Nephron progenitor cell (in vitro differentiated cells): Measurements from ENCODE around the gene KRTAP4-4.

ENCODE experiments used
- DNase-seq: peaks from one replicate; pipeline ENCODE4 v3.0.0; 2021
- H3K27ac Mint-ChIP-seq: 2 replicates; pipeline ENCODE4 v1.8.0; 2021; ENCODE audit warnings: mild to moderate bottlenecking, moderate library complexity, mixed read lengths
- H3K27me3 Mint-ChIP-seq: 2 replicates; pipeline ENCODE4 v1.8.0; 2021; ENCODE audit warnings: mild to moderate bottlenecking, low read depth, mixed read lengths; ENCODE audit not compliant: poor library complexity
- H3K36me3 Mint-ChIP-seq: 2 replicates; pipeline ENCODE4 v1.8.0; 2021; ENCODE audit warnings: low read depth, mixed read lengths
- H3K4me1 Mint-ChIP-seq: 2 replicates; pipeline ENCODE4 v1.8.0; 2021; ENCODE audit warnings: mixed read lengths
- H3K4me3 Mint-ChIP-seq: 2 replicates; pipeline ENCODE4 v1.8.0; 2021; ENCODE audit warnings: mild to moderate bottlenecking, moderate library complexity, mixed read lengths
- H3K9me3 Mint-ChIP-seq: 2 replicates; pipeline ENCODE4 v1.8.0; 2021; ENCODE audit warnings: mild to moderate bottlenecking, moderate library complexity, mixed read lengths
- TF ChIP-seq, protein P1 (sequence below): fragments of 200-600 bp; sonication (generic); IDR thresholded peaks from 2 replicates; pipeline ENCODE4 v1.5.0; 2021; ENCODE audit warnings: antibody characterized with exemption

KRTAP4-4 gene

DNA sequence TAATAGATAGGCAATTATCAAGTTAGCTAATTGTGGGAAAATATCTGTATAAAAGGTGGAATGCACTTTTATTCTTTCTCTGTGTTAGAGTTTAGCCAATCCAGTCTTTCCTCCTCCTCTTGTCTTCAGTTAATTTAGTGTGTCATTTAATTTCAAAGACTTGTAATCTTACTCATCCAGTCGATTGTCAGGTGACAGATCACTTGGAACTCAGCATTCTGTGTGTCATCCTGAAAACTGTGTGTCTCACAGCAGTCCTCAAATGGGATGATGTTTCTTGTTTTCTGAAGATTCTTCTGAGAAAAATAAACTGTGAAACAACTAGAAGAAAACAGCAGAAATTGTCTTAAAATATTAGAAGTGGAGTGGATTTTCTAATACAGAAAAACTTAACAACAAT lies 24.5 kb upstream of the KRTAP4-4 start:
- Mint-ChIP-seq H3K27me3 (peaks cover 16% of the 10 kb centered on the region), H3K4me1 (no peaks in the 10 kb centered on the region)
- TF ChIP-seq, protein P1, sequence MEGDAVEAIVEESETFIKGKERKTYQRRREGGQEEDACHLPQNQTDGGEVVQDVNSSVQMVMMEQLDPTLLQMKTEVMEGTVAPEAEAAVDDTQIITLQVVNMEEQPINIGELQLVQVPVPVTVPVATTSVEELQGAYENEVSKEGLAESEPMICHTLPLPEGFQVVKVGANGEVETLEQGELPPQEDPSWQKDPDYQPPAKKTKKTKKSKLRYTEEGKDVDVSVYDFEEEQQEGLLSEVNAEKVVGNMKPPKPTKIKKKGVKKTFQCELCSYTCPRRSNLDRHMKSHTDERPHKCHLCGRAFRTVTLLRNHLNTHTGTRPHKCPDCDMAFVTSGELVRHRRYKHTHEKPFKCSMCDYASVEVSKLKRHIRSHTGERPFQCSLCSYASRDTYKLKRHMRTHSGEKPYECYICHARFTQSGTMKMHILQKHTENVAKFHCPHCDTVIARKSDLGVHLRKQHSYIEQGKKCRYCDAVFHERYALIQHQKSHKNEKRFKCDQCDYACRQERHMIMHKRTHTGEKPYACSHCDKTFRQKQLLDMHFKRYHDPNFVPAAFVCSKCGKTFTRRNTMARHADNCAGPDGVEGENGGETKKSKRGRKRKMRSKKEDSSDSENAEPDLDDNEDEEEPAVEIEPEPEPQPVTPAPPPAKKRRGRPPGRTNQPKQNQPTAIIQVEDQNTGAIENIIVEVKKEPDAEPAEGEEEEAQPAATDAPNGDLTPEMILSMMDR: no peak

DNA sequence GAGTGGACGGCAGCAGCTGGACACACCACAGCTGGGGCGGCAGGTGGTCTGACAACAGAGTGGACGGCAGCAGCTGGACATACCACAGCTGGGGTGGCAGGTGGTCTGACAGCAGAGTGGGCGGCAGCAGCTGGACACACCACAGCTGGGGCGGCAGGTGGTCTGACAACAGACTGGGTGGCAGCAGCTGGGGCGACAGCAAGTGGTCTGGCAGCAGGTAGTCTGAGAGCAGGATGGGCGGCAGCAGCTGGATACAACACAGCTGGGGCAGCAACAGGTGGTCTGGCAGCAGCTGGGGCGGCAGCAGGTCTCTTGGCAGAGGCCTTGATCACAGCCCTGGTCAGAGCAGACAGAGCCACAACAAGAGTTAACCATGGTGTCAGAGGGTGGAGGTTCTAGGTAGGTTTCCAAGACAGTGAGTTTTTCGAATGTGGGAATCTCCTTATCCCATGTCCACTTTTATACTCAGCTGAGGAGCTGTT lies 24.0 kb upstream of the KRTAP4-4 start, which contains the start of gene KRTAP4-1:
Gene KRTAP4-1, minus strand, starts transcription at position 432 of the 482 bp plus-strand sequence. Its CDS starts 57 bp downstream, at position 375.
- TF ChIP-seq, protein P1: no peak
- peaks cover 16% of the 10 kb centered on the region for H3K27me3 Mint-ChIP-seq
- no peaks in the 10 kb centered on the region for H3K36me3 Mint-ChIP-seq
- H3K27ac Mint-ChIP-seq: no peak within 1 kb of the TSS
- no peaks in the 10 kb centered on the region for H3K4me1 Mint-ChIP-seq
- no peak within 1 kb of the TSS for H3K4me3 Mint-ChIP-seq
- no peak for DNase-seq
- H3K9me3 Mint-ChIP-seq: no peaks in the 10 kb centered on the region

More for the DNA sequence above, 24.5 kb upstream of the KRTAP4-4 start:
- H3K27ac Mint-ChIP-seq: no peak overlapping the region
- no peaks in the 10 kb centered on the region for H3K36me3 Mint-ChIP-seq
- no peak overlapping the region for H3K4me3 Mint-ChIP-seq
- no peak for DNase-seq
- H3K9me3 Mint-ChIP-seq: no peaks in the 10 kb centered on the region

DNA sequence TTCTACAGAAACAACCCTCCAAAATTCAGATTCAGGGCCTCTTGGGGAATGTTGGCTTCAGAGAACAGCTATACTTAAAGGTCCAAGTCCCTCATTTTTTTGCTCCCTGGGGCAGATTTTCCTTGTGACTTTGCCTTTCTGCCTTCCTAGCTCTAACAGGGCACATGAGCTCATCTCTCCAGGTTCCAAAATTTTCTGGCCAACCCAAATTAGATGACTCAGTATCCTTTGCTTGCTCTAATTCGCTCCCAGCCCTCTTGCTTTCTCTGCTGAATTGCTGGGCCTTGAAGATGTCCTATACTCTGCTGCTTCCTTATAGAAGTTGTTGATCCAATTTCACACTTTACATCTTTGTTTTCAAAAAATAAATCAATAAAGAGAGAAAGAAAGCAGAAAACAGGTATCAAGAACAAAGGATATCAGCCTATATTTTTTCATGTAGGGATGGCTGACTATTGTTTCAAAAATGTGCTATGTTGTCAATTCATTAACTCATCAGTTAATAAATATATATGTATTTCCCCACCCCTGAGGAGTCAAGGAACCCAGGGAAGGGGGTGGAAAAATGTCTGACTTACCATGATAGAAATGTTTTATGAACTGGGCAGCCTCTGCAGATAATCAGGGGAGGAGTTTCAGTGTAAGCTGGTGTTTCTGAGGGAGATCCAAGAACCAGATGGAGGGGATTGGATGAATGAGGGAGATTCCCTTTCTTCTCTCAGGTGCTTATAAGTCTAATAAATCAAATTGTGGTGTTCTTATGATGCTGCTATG lies 18.5 kb upstream of the KRTAP4-4 start:
- no peak for DNase-seq
- H3K27me3 Mint-ChIP-seq: peaks cover 4% of the 10 kb centered on the region
- no peak overlapping the region for H3K27ac Mint-ChIP-seq
- TF ChIP-seq, protein P1: no peak
- H3K9me3 Mint-ChIP-seq: no peaks in the 10 kb centered on the region
- no peaks in the 10 kb centered on the region for H3K36me3 Mint-ChIP-seq
- no peaks in the 10 kb centered on the region for H3K4me1 Mint-ChIP-seq
- H3K4me3 Mint-ChIP-seq: no peak overlapping the region

DNA sequence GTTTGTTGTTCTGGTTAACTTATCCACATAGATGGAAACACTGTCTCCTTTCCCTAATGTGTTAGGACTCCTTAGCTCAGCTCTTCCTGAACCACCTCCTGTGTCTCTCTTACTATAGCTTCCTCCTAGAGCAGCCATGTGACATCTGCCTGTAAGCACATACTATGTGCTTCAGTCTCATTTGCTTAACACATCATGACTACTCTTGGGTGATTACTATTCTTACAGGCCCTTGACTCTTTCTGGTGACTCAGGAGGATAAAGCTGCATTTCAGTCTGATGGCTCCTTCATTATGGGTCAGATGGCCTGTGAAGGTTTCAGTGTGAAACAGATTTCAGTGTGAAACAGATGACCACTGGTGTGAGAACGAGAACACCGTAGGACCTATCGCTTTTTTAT lies 17.8 kb upstream of the KRTAP4-4 start:
- H3K27ac Mint-ChIP-seq: no peak overlapping the region
- H3K4me1 Mint-ChIP-seq: no peaks in the 10 kb centered on the region
- DNase-seq: no peak
- no peaks in the 10 kb centered on the region for H3K9me3 Mint-ChIP-seq
- peaks cover 4% of the 10 kb centered on the region for H3K27me3 Mint-ChIP-seq
- TF ChIP-seq, protein P1: no peak
- H3K4me3 Mint-ChIP-seq: no peak overlapping the region
- no peaks in the 10 kb centered on the region for H3K36me3 Mint-ChIP-seq

DNA sequence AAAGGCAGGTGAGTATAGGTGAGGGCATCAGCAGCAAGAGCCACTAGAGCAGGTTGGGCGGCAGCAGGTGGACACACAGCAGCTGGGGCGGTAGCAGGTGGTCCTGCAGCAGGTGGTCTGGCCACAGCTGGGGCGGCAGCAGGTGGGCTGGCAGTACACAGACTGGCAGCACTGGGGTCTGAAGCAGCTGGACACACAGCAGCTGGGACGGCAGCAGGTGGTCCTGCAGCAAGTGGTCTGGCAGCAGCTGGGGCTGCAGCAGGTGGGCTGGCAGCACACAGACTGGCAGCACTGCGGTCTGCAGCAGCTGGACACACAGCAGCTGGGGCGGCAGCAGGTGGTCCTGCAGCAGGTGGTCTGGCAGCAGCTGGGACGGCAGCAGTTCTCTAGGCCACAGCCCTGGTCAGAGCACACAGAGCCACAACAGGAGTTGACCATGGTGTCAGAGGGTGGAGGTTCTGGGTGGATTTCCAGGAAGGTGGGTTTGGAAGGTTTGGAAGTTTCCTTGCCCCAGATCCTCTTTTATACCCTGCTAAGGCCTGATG lies 17.3 kb upstream of the KRTAP4-4 start, which contains the start of gene KRTAP4-2:
Gene KRTAP4-2, minus strand, starts transcription at position 495 of the 545 bp plus-strand sequence. Its CDS starts 57 bp downstream, at position 438.
- H3K36me3 Mint-ChIP-seq: no peaks in the 10 kb centered on the region
- no peak within 1 kb of the TSS for H3K27ac Mint-ChIP-seq
- no peaks in the 10 kb centered on the region for H3K9me3 Mint-ChIP-seq
- DNase-seq: no peak
- H3K27me3 Mint-ChIP-seq: peaks cover 4% of the 10 kb centered on the region
- H3K4me1 Mint-ChIP-seq: no peaks in the 10 kb centered on the region
- no peak within 1 kb of the TSS for H3K4me3 Mint-ChIP-seq
- TF ChIP-seq, protein P1: no peak
